Peyer's patch (tissue), 4 donors: ENCODE measurements around the gene MTIF2. TPM values are rescaled to one million over a fixed set of nuclear protein-coding genes. Genes with fewer than 3 reads are reported as not detected.
A peak's percentile ranks its signal among the peaks of the same experiment; 100 is the strongest.
"Not testable (repeated sequence)": the region's sequence is repeated elsewhere in the genome, so short reads cannot be mapped to it uniquely, and the experiment has no call there.

Experiments used
- DNase-seq, 3 donors: peaks; one replicate each; pipeline ENCODE4 v3.0.0-alpha.2; 2017 to 2019
- H3K27ac ChIP-seq, 4 donors: fragments of 200-600 bp; sonication (generic); one replicate each; pipeline ENCODE4 v1.5.1; 2016 to 2019
- H3K27me3 ChIP-seq, 2 donors: fragments of 200-600 bp; sonication (generic); one replicate each; pipeline ENCODE4 v1.5.1; 2019
- H3K36me3 ChIP-seq, 3 donors: fragments of 200-600 bp; sonication (generic); one replicate each; pipeline ENCODE4 v1.5.1; 2016 to 2019
- H3K4me1 ChIP-seq, 4 donors: fragments of 200-600 bp; sonication (generic); one replicate each; pipeline ENCODE4 v1.5.1; 2016 to 2019
- H3K4me3 ChIP-seq, 4 donors: fragments of 200-600 bp; sonication (generic); 1 replicate in 3 of 4; 2 replicates in 1 of 4; pipeline ENCODE4 v1.5.1; 2016 to 2019; ENCODE audit warnings: mild to moderate bottlenecking in 1 of 4
- H3K9me3 ChIP-seq, 4 donors: fragments of 200-600 bp; sonication (generic); one replicate each; pipeline ENCODE4 v1.5.1; 2016 to 2019; ENCODE audit warnings: mild to moderate bottlenecking in 1 of 4
- POLR2A ChIP-seq, 2 donors: fragments of 450-650 bp; IDR thresholded peaks; one replicate each; pipeline ENCODE4 v1.5.1; 2017; ENCODE audit warnings: antibody characterized with exemption in 2 of 2, mild to moderate bottlenecking in 2 of 2, moderate library complexity in 2 of 2
- total RNA-seq, 4 donors: library from RNA; depleted of rRNA; stranded (reverse); fragments of >200 nt; gene quantifications; one replicate each; pipeline ENCODE4 v1.1.0, GENCODE V29; 2016
- TF ChIP-seq, protein P1 (sequence below), 6 experiments: fragments of 450-650 bp in 4 of 6; fragments of 200-600 bp in 2 of 6; sonication (generic) in 1 of 6; IDR thresholded peaks; one replicate each; pipeline ENCODE4 v1.5.1; 2017 to 2019; ENCODE audit warnings: antibody characterized with exemption in 6 of 6, mild to moderate bottlenecking in 3 of 6, moderate library complexity in 1 of 6

Gene MTIF2
- total RNA-seq, 4 donors from 2014 or later = 31.3 to 46.2 (median 34.6) TPM

- no peaks in the 10 kb centered on the region for H3K9me3 ChIP-seq
- no peaks in the 10 kb centered on the region for H3K4me1 ChIP-seq
- H3K36me3 ChIP-seq = no peaks in the 10 kb centered on the region
- H3K27ac ChIP-seq = no peak overlapping the region
- H3K27me3 ChIP-seq = no peaks in the 10 kb centered on the region
- DNase-seq = no peak
- TF ChIP-seq, protein P1, sequence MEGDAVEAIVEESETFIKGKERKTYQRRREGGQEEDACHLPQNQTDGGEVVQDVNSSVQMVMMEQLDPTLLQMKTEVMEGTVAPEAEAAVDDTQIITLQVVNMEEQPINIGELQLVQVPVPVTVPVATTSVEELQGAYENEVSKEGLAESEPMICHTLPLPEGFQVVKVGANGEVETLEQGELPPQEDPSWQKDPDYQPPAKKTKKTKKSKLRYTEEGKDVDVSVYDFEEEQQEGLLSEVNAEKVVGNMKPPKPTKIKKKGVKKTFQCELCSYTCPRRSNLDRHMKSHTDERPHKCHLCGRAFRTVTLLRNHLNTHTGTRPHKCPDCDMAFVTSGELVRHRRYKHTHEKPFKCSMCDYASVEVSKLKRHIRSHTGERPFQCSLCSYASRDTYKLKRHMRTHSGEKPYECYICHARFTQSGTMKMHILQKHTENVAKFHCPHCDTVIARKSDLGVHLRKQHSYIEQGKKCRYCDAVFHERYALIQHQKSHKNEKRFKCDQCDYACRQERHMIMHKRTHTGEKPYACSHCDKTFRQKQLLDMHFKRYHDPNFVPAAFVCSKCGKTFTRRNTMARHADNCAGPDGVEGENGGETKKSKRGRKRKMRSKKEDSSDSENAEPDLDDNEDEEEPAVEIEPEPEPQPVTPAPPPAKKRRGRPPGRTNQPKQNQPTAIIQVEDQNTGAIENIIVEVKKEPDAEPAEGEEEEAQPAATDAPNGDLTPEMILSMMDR (IDR thresholded peaks at IDR 0.05) = no peak
- TF ChIP-seq POLR2A (IDR thresholded peaks at IDR 0.05) = no peak
- no peak overlapping the region for H3K4me3 ChIP-seq
Measured at GRCh38 chr2:55301277-55301676, 32.2 kb upstream of the MTIF2 start.

- Histone ChIP-seq H3K27me3 (no peaks in the 10 kb centered on the region), H3K9me3 (no peaks in the 10 kb centered on the region), H3K27ac (no peak overlapping the region), H3K4me1 (no peaks in the 10 kb centered on the region), H3K4me3 (no peak overlapping the region), H3K36me3 (peaks cover 0 to 9% (median 0%) of the 10 kb centered on the region in 3 donors)
- TF ChIP-seq POLR2A (IDR thresholded peaks at IDR 0.05) = no peak
- TF ChIP-seq, protein P1 (IDR thresholded peaks at IDR 0.05) = no peak
- DNase-seq = no peak
Measured at GRCh38 chr2:55296393-55296792, 27.4 kb upstream of the MTIF2 start.

- peak overlapping the region in 2 of 4 donors; percentile 89 to 93 for H3K4me3 ChIP-seq
- no peak for TF ChIP-seq POLR2A (IDR thresholded peaks at IDR 0.05)
- TF ChIP-seq, protein P1 (IDR thresholded peaks at IDR 0.05) = no peak
- DNase-seq = no peak
- no peaks in the 10 kb centered on the region for H3K9me3 ChIP-seq
- H3K27me3 ChIP-seq = no peaks in the 10 kb centered on the region
- no peak overlapping the region for H3K27ac ChIP-seq
- H3K4me1 ChIP-seq = peaks cover 0 to 12% (median 0%) of the 10 kb centered on the region in 4 donors
- H3K36me3 ChIP-seq = no peaks in the 10 kb centered on the region
Measured at GRCh38 chr2:55283083-55283482, 14.1 kb upstream of the MTIF2 start.

DNA sequence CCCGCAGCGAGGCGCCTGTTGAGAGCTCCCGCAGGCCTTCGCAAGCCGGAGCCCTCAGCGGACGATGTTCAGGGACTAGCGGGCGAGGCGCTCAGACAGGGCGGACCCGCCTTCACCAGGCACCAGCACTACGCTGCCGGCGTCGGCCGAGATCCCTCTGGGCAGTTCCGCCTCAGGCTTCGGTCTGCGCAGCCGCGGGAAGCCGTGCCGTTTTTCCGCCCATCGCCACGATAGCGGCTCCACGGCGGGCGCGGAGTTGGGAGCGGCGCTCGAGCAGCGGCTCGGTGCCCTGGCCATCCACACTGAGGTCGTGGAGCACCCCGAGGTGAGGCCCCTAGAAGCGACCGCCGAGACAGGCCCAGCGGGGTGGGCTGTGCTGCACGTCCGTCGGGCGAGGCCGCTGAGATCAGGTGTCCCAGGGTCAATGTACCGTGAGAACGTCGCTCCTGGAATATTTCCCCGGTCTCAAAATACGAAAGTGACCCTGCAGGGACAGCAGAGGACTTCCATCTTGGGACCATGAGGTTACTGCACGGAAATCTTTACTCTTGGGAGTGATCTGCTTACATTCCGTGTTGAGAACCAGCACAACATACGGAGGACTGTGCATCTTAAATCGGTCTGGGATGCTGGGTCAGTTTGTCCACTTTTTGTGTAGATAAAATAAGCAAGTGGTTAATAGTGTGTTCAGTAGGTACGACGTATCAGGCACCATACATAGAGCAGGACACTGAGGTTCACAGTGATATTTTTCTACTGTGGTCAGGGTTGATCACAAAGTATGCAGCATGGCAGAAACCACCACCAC lies 13.3 kb upstream of the MTIF2 start:
- Histone ChIP-seq H3K9me3 (no peaks in the 10 kb centered on the region), H3K27ac (peak overlapping the region; percentile 88 to 92 (median 89)), H3K27me3 (no peaks in the 10 kb centered on the region), H3K36me3 (no peaks in the 10 kb centered on the region), H3K4me1 (peaks cover 0 to 12% (median 0%) of the 10 kb centered on the region in 4 donors), H3K4me3 (peak overlapping the region; percentile 76 to 93 (median 85))
- TF ChIP-seq, protein P1 (IDR thresholded peaks at IDR 0.05) = peak in 1 of 6 experiments; percentile 2
- peak; percentile 69 to 76 for TF ChIP-seq POLR2A (IDR thresholded peaks at IDR 0.05)
- DNase-seq = peak; percentile 79 to 95 (median 94)

DNA sequence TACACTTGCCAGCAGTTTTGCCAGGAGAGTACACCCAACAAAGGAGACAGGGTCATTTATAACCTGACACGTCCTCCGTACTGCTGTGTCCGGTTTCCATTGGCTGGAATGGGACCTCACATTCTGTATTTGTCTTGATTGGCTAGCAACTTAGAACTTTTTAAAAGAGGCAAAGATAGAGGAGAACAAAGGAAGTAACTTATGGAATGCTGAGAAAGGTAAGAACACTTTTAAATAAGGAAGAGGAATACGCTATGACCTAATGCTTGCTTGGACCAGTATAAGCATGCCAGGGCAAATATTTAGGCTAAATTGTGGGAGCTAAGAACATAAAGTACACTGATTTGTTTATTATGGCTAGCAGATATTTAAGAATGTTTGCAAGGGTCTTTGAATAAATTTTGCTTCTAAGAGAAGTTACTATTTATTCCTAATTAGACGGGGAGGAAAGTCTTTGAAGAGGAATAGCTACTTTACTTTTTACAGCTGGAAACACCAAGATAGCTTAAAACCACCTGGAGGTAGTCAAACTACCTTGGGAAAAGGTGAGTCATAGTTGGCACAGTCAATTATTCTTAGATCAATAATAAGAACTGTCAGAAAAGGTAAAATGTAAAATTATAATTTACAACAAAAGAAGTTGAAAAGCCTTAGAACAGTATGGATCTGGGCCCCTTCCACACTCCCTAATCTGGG lies 12.0 kb upstream of the MTIF2 start:
- not testable (repeated sequence) for H3K27me3 ChIP-seq, H3K4me3 ChIP-seq, H3K36me3 ChIP-seq, DNase-seq, H3K9me3 ChIP-seq
- peaks cover 0 to 12% (median 0%) of the 10 kb centered on the region in 4 donors for H3K4me1 ChIP-seq
- peak overlapping the region in 1 of 4 donors; percentile 90 for H3K27ac ChIP-seq

DNA sequence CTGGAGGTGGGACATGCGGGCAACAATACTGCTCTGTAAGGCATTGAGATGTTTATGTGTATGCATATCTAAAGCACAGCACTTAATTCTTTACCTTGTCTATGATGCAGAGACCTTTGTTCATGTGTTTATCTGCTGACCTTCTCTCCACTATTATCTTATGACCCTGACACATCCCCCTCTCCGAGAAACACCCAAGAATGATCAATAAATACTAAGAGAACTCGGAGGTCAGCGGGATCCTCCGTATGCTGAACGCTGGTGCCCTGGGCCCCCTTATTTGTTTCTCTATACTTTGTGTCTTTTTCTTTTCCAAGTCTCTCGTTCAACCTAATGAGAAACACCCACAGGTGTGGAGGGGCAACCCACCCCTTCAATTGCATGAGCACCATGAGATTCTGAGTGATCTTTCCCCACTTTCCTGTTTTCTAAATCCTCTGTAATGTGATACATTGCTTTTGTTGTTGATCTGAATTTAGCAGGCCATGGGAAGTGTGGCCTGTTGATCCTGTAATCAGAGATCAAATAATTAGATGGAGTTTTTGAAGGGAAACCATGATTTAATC lies 10.9 kb upstream of the MTIF2 start:
- not testable (repeated sequence) for H3K27me3 ChIP-seq, H3K4me3 ChIP-seq, H3K27ac ChIP-seq, H3K36me3 ChIP-seq, DNase-seq, H3K9me3 ChIP-seq
- peaks cover 0 to 12% (median 0%) of the 10 kb centered on the region in 4 donors for H3K4me1 ChIP-seq

- not testable (repeated sequence) for H3K36me3 ChIP-seq, H3K9me3 ChIP-seq, H3K4me3 ChIP-seq, DNase-seq, H3K27me3 ChIP-seq, H3K27ac ChIP-seq
- peaks cover 0 to 12% (median 0%) of the 10 kb centered on the region in 4 donors for H3K4me1 ChIP-seq
Measured at GRCh38 chr2:55279214-55279835, 10.3 kb upstream of the MTIF2 start.
